HepG2 (cell line): ENCODE data around the gene INSR. TPM values are rescaled to one million over a fixed set of nuclear protein-coding genes. Genes with fewer than 3 reads are reported as not detected.
A peak's percentile ranks its signal among the peaks of the same experiment; 100 is the strongest.

Experiments used
- ELF1 ChIP-seq: sonication (generic); formaldehyde crosslinking; IDR thresholded peaks from 2 replicates; pipeline ENCODE4 v1.4.0; 2020; ENCODE audit warnings: missing genetic modification reagents
- MED13 ChIP-seq: sonication (generic); formaldehyde crosslinking; IDR thresholded peaks from 2 replicates; pipeline ENCODE4 v1.5.0; 2020; ENCODE audit warnings: missing genetic modification reagents
- MLLT10 ChIP-seq: sonication (generic); formaldehyde crosslinking; IDR thresholded peaks from 2 replicates; pipeline ENCODE4 v1.4.0; 2020; ENCODE audit warnings: missing genetic modification reagents
- REXO4 ChIP-seq: sonication (generic); formaldehyde crosslinking; IDR thresholded peaks from 2 replicates; pipeline ENCODE4 v1.8.0; 2022; ENCODE audit warnings: missing genetic modification reagents, mild to moderate bottlenecking, borderline replicate concordance
- SKI ChIP-seq: fragments of 450-650 bp; IDR thresholded peaks from one replicate; pipeline ENCODE4 v1.6.1; 2018; ENCODE audit warnings: mild to moderate bottlenecking; ENCODE audit not compliant: partially characterized antibody
- SMYD3 ChIP-seq: sonication (generic); formaldehyde crosslinking; IDR thresholded peaks from 2 replicates; pipeline ENCODE4 v1.8.1; 2023; ENCODE audit warnings: mild to moderate bottlenecking, missing genetic modification reagents
- YY1 ChIP-seq: IDR thresholded peaks from 2 replicates; pipeline ENCODE4 v1.6.1; 2011; ENCODE audit warnings: low read length, low read depth, moderate library complexity, mild to moderate bottlenecking; ENCODE audit not compliant: insufficient read depth, insufficient replicate concordance
- ZNF720 ChIP-seq: sonication (generic); formaldehyde crosslinking; IDR thresholded peaks from 2 replicates; pipeline ENCODE4 v1.4.0; 2020; ENCODE audit warnings: missing genetic modification reagents
- polyA plus RNA-seq, 8 experiments: library from polyadenylated mRNA; depleted of rRNA in 3 of 8; stranded (reverse) in 7 of 8; unstranded in 1 of 8; fragments of >200 nt; fragmentation: Illumina TruSeq in 4 of 8; extraction: Trizol in 4 of 8; gene quantifications; 2 replicates each; pipeline versions ENCODE4 v1.2.1 to v1.2.3, GENCODE V29; 2011 to 2016; ENCODE audit warnings: low read depth in 4 of 8, missing spikeins in 1 of 8, mixed read lengths in 1 of 8; ENCODE audit not compliant: insufficient read depth in 1 of 8
- total RNA-seq, 5 experiments: library from RNA; depleted of rRNA; stranded (reverse); fragments of >200 nt; fragmentation: Illumina TruSeq; extraction: Trizol; gene quantifications; 2 replicates each; pipeline ENCODE4 v1.2.3, GENCODE V29; 2016; ENCODE audit warnings: low read depth in 1 of 5
- TF ChIP-seq, protein P1 (sequence below): sonication (generic); formaldehyde crosslinking; IDR thresholded peaks from 2 replicates; pipeline ENCODE4 v1.4.0; 2020; ENCODE audit warnings: missing genetic modification reagents
- TF ChIP-seq, protein P2 (sequence below): IDR thresholded peaks from 2 replicates; pipeline ENCODE4 v1.6.1; 2016
- TF ChIP-seq, protein P3 (sequence below): sonication (generic); formaldehyde crosslinking; IDR thresholded peaks from 2 replicates; pipeline ENCODE4 v1.9.0; 2022; ENCODE audit warnings: missing genetic modification reagents, mild to moderate bottlenecking, borderline replicate concordance
- TF ChIP-seq, protein P4 (sequence below): sonication (generic); formaldehyde crosslinking; IDR thresholded peaks from 2 replicates; pipeline ENCODE4 v1.5.0; 2020; ENCODE audit warnings: mild to moderate bottlenecking, missing genetic modification reagents
- TF ChIP-seq, protein P5 (sequence below): sonication (generic); formaldehyde crosslinking; IDR thresholded peaks from 2 replicates; pipeline ENCODE4 v1.5.1; 2020; ENCODE audit warnings: missing genetic modification reagents, mild to moderate bottlenecking, borderline replicate concordance
- TF ChIP-seq, protein P6 (sequence below): sonication (generic); formaldehyde crosslinking; IDR thresholded peaks from 2 replicates; pipeline ENCODE4 v1.5.1; 2020; ENCODE audit warnings: missing genetic modification reagents, mild to moderate bottlenecking, borderline replicate concordance

Gene INSR
- total and polyA plus RNA-seq, 2 of the 13 experiments (the other 11 are each of a cell fraction or from before 2014, with no cell fraction given): 24.2 to 29.8 TPM

DNA sequence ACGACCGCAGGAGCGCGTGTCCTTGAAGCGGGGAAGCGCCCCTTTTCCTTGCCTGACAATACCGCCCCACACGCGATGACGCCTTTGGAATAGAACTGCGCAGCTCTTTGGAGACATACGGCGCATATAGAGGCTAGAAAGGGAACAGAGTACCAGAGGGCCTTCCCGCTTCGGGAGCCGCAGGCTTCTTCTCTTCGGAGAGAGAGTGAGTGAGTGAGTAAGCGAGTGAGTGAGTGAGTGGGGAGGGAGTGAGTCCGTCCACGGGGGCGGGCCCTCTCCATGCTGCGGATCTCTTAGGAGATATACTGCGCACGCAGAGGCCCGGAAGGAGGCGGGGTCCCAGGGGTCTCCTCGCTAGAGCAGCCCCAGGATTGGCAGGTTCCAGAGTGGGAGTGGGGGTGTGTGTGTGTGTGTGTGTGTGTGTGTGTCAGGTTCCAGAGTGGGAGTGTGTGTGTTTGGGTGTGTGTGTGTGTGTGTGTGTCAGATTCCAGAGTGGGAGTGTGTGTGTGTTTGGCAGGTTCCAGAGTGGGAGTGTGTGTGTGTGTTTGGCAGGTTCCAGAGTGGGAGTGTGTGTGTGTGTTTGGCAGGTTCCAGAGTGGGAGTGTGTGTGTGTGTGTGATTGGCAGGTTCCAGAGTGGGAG, 97.0 kb downstream of the INSR start (continued):
- TF ChIP-seq, protein P1, sequence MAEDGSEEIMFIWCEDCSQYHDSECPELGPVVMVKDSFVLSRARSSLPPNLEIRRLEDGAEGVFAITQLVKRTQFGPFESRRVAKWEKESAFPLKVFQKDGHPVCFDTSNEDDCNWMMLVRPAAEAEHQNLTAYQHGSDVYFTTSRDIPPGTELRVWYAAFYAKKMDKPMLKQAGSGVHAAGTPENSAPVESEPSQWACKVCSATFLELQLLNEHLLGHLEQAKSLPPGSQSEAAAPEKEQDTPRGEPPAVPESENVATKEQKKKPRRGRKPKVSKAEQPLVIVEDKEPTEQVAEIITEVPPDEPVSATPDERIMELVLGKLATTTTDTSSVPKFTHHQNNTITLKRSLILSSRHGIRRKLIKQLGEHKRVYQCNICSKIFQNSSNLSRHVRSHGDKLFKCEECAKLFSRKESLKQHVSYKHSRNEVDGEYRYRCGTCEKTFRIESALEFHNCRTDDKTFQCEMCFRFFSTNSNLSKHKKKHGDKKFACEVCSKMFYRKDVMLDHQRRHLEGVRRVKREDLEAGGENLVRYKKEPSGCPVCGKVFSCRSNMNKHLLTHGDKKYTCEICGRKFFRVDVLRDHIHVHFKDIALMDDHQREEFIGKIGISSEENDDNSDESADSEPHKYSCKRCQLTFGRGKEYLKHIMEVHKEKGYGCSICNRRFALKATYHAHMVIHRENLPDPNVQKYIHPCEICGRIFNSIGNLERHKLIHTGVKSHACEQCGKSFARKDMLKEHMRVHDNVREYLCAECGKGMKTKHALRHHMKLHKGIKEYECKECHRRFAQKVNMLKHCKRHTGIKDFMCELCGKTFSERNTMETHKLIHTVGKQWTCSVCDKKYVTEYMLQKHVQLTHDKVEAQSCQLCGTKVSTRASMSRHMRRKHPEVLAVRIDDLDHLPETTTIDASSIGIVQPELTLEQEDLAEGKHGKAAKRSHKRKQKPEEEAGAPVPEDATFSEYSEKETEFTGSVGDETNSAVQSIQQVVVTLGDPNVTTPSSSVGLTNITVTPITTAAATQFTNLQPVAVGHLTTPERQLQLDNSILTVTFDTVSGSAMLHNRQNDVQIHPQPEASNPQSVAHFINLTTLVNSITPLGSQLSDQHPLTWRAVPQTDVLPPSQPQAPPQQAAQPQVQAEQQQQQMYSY (CRISPR knock-in tag): peak; percentile 91
- TF ChIP-seq, protein P2, sequence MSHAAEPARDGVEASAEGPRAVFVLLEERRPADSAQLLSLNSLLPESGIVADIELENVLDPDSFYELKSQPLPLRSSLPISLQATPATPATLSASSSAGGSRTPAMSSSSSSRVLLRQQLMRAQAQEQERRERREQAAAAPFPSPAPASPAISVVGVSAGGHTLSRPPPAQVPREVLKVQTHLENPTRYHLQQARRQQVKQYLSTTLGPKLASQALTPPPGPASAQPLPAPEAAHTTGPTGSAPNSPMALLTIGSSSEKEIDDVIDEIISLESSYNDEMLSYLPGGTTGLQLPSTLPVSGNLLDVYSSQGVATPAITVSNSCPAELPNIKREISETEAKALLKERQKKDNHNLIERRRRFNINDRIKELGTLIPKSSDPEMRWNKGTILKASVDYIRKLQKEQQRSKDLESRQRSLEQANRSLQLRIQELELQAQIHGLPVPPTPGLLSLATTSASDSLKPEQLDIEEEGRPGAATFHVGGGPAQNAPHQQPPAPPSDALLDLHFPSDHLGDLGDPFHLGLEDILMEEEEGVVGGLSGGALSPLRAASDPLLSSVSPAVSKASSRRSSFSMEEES (CRISPR knock-in tag): no peak
- no peak for TF ChIP-seq ZNF720 (CRISPR knock-in tag)
- TF ChIP-seq, protein P3, sequence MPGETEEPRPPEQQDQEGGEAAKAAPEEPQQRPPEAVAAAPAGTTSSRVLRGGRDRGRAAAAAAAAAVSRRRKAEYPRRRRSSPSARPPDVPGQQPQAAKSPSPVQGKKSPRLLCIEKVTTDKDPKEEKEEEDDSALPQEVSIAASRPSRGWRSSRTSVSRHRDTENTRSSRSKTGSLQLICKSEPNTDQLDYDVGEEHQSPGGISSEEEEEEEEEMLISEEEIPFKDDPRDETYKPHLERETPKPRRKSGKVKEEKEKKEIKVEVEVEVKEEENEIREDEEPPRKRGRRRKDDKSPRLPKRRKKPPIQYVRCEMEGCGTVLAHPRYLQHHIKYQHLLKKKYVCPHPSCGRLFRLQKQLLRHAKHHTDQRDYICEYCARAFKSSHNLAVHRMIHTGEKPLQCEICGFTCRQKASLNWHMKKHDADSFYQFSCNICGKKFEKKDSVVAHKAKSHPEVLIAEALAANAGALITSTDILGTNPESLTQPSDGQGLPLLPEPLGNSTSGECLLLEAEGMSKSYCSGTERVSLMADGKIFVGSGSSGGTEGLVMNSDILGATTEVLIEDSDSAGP: peak; percentile 78; the same call in 1 of the 2 replicates
- TF ChIP-seq, protein P4, sequence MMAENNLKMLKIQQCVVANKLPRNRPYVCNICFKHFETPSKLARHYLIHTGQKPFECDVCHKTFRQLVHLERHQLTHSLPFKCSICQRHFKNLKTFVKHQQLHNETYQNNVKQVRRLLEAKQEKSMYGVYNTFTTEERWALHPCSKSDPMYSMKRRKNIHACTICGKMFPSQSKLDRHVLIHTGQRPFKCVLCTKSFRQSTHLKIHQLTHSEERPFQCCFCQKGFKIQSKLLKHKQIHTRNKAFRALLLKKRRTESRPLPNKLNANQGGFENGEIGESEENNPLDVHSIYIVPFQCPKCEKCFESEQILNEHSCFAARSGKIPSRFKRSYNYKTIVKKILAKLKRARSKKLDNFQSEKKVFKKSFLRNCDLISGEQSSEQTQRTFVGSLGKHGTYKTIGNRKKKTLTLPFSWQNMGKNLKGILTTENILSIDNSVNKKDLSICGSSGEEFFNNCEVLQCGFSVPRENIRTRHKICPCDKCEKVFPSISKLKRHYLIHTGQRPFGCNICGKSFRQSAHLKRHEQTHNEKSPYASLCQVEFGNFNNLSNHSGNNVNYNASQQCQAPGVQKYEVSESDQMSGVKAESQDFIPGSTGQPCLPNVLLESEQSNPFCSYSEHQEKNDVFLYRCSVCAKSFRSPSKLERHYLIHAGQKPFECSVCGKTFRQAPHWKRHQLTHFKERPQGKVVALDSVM (CRISPR knock-in tag): peak; percentile 31; the same call in 1 of the 2 replicates
- peak; percentile 65 for TF ChIP-seq YY1
- no peak for TF ChIP-seq ELF1 (CRISPR knock-in tag)
- TF ChIP-seq MED13: no peak
- TF ChIP-seq, protein P5, sequence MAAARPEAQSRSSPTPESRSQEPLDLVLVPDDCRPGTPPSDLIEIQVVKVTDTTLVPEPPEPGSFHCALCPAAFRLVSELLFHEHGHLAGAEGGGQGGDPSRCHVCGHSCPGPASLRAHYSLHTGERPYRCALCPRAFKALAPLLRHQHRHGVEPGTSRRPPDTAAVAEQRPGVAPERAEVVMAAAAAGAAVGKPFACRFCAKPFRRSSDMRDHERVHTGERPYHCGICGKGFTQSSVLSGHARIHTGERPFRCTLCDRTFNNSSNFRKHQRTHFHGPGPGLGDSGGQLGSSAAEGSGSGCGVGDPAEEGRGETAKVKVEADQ (CRISPR knock-in tag): no peak
- no peak for TF ChIP-seq SKI
- TF ChIP-seq REXO4 (CRISPR knock-in tag): no peak
- TF ChIP-seq, protein P6, sequence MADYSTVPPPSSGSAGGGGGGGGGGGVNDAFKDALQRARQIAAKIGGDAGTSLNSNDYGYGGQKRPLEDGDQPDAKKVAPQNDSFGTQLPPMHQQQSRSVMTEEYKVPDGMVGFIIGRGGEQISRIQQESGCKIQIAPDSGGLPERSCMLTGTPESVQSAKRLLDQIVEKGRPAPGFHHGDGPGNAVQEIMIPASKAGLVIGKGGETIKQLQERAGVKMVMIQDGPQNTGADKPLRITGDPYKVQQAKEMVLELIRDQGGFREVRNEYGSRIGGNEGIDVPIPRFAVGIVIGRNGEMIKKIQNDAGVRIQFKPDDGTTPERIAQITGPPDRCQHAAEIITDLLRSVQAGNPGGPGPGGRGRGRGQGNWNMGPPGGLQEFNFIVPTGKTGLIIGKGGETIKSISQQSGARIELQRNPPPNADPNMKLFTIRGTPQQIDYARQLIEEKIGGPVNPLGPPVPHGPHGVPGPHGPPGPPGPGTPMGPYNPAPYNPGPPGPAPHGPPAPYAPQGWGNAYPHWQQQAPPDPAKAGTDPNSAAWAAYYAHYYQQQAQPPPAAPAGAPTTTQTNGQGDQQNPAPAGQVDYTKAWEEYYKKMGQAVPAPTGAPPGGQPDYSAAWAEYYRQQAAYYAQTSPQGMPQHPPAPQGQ (CRISPR knock-in tag): no peak
- no peak for TF ChIP-seq SMYD3 (CRISPR knock-in tag)
- no peak for TF ChIP-seq MLLT10 (CRISPR knock-in tag)
